Measurements from ENCODE around the gene HOXD11. TPM values are rescaled to one million over a fixed set of nuclear protein-coding genes. Genes with fewer than 3 reads are reported as not detected.

The HOXD11 gene
- total RNA-seq (not detected in 2 replicates), polyA plus RNA-seq (not detected in 2 replicates)

- no peaks in the 10 kb centered on the region for H3K9me3 ChIP-seq (ENCODE audit: low read depth)
- H3K27me3 ChIP-seq, result peaks cover 99% of the 10 kb centered on the region
- TF ChIP-seq CTCF (IDR thresholded peaks at IDR 0.05; ENCODE audit: low read depth, low read length), result no peak
- peak in 1 of 2 donors; percentile 28 for DNase-seq (ENCODE audit: low read depth in 1 of 2, low spot score in 1 of 2)
- H3K4me3 ChIP-seq, result peak within 1 kb of the TSS; percentile 13
- H3K36me3 ChIP-seq, result no peaks in the 10 kb centered on the region
- peaks cover 5% of the 10 kb centered on the region for H3K4me1 ChIP-seq (ENCODE audit: low read depth)
- H3K27ac ChIP-seq, result no peak within 1 kb of the TSS
Observed at GRCh38 chr2:176106581-176107539, at the start of gene HOXD11. HOXD11 (plus strand) TSS chr2:176107280; CDS start chr2:176107356, 76 bp downstream.

- Histone ChIP-seq H3K4me3 (no peak overlapping the region), H3K27me3 (peaks cover 69% of the 10 kb centered on the region), H3K27ac (no peak overlapping the region), H3K36me3 (no peaks in the 10 kb centered on the region), H3K4me1 (ENCODE audit: low read depth) (peaks cover 9% of the 10 kb centered on the region), H3K9me3 (ENCODE audit: low read depth) (no peaks in the 10 kb centered on the region)
- no peak for DNase-seq (ENCODE audit: low read depth in 1 of 2, low spot score in 1 of 2)
- TF ChIP-seq CTCF (IDR thresholded peaks at IDR 0.05; ENCODE audit: low read depth, low read length), result no peak
Observed at GRCh38 chr2:176063958-176064357, 43.1 kb upstream of the HOXD11 start.

- H3K27me3 ChIP-seq, result peaks cover 90% of the 10 kb centered on the region
- no peaks in the 10 kb centered on the region for H3K36me3 ChIP-seq
- no peak overlapping the region for H3K27ac ChIP-seq
- H3K9me3 ChIP-seq (ENCODE audit: low read depth), result no peaks in the 10 kb centered on the region
- DNase-seq (ENCODE audit: low read depth in 1 of 2, low spot score in 1 of 2), result no peak
- H3K4me3 ChIP-seq, result no peak overlapping the region
- no peak for TF ChIP-seq CTCF (IDR thresholded peaks at IDR 0.05; ENCODE audit: low read depth, low read length)
- H3K4me1 ChIP-seq (ENCODE audit: low read depth), result peaks cover 9% of the 10 kb centered on the region
Observed at GRCh38 chr2:176066645-176067588, 40.2 kb upstream of the HOXD11 start.

- DNase-seq (ENCODE audit: low read depth in 1 of 2, low spot score in 1 of 2), result no peak
- H3K4me1 ChIP-seq (ENCODE audit: low read depth), result peaks cover under 1% of the 10 kb centered on the region
- H3K4me3 ChIP-seq, result peak overlapping the region; percentile 10
Observed at GRCh38 chr2:176067589-176068418, 39.3 kb upstream of the HOXD11 start.

More at GRCh38 chr2:176067589-176068418, 39.3 kb upstream of the HOXD11 start:
- peaks cover 98% of the 10 kb centered on the region for H3K27me3 ChIP-seq
- TF ChIP-seq CTCF (IDR thresholded peaks at IDR 0.05; ENCODE audit: low read depth, low read length), result no peak
- H3K9me3 ChIP-seq (ENCODE audit: low read depth), result no peaks in the 10 kb centered on the region
- H3K36me3 ChIP-seq, result no peaks in the 10 kb centered on the region
- H3K27ac ChIP-seq, result no peak overlapping the region

Measured in cardiac muscle cell (in vitro differentiated cells and primary cell).